Muscle layer of colon (tissue), 2 donors: ENCODE measurements around the gene ADAM15.

Source experiments
- H3K27ac ChIP-seq: one replicate; pipeline ENCODE4 v1.7.0; 2013; ENCODE audit warnings: low read depth, mild to moderate bottlenecking, low read length, moderate library complexity
- H3K27me3 ChIP-seq, 2 donors: one replicate each; pipeline ENCODE4 v1.7.0; 2013; ENCODE audit warnings: low read length in 2 of 2, mild to moderate bottlenecking in 2 of 2; ENCODE audit not compliant: insufficient read depth in 2 of 2, control insufficient read depth in 1 of 2
- H3K36me3 ChIP-seq: one replicate; pipeline ENCODE4 v1.7.0; 2013; ENCODE audit warnings: mild to moderate bottlenecking, low read length; ENCODE audit not compliant: insufficient read depth
- H3K4me1 ChIP-seq: one replicate; pipeline ENCODE4 v1.7.0; 2013; ENCODE audit warnings: mild to moderate bottlenecking, low read length; ENCODE audit not compliant: insufficient read depth
- H3K4me3 ChIP-seq, 2 donors: one replicate each; pipeline ENCODE4 v1.7.0; 2013; ENCODE audit warnings: low read length in 2 of 2, low read depth in 1 of 2, mild to moderate bottlenecking in 1 of 2, moderate library complexity in 1 of 2
- H3K9ac ChIP-seq: one replicate; pipeline ENCODE4 v1.7.0; 2013; ENCODE audit warnings: low read length
- H3K9me3 ChIP-seq: one replicate; pipeline ENCODE4 v1.7.0; 2013; ENCODE audit warnings: mild to moderate bottlenecking, low read length
- donor health status: abdominal sarcoma.
- donor health status: Adenocarcinoma of cecum.

The ADAM15 gene

GRCh38 chr1:155070721-155071569 is 19.8 kb downstream of the ADAM15 start:
- peak overlapping the region; percentile 35 for H3K9ac ChIP-seq
- peaks cover 13% of the 10 kb centered on the region for H3K4me1 ChIP-seq
- H3K9me3 ChIP-seq = no peaks in the 10 kb centered on the region
- H3K27ac ChIP-seq = peak overlapping the region; percentile 28
- no peaks in the 10 kb centered on the region for H3K36me3 ChIP-seq
- peak overlapping the region; percentile 51 to 68 for H3K4me3 ChIP-seq
- no peaks in the 10 kb centered on the region for H3K27me3 ChIP-seq

- peaks cover 13% of the 10 kb centered on the region for H3K4me1 ChIP-seq
- no peaks in the 10 kb centered on the region for H3K27me3 ChIP-seq
- H3K9ac ChIP-seq = no peak overlapping the region
- H3K4me3 ChIP-seq = no peak overlapping the region
- no peaks in the 10 kb centered on the region for H3K36me3 ChIP-seq
- H3K9me3 ChIP-seq = no peaks in the 10 kb centered on the region
- H3K27ac ChIP-seq = no peak overlapping the region
These were observed 20.6 kb downstream of the ADAM15 start for GRCh38 chr1:155071701-155072100.

- H3K27ac ChIP-seq = no peak overlapping the region
- peaks cover 13% of the 10 kb centered on the region for H3K4me1 ChIP-seq
- H3K4me3 ChIP-seq = no peak overlapping the region
- no peaks in the 10 kb centered on the region for H3K36me3 ChIP-seq
- H3K9me3 ChIP-seq = no peaks in the 10 kb centered on the region
- no peak overlapping the region for H3K9ac ChIP-seq
- no peaks in the 10 kb centered on the region for H3K27me3 ChIP-seq
These were observed 21.6 kb downstream of the ADAM15 start for GRCh38 chr1:155072531-155073289.

- H3K4me1 ChIP-seq = peaks cover 13% of the 10 kb centered on the region
- no peak overlapping the region for H3K9ac ChIP-seq
- H3K36me3 ChIP-seq = no peaks in the 10 kb centered on the region
- H3K9me3 ChIP-seq = no peaks in the 10 kb centered on the region
- H3K27me3 ChIP-seq = peaks cover 0 to 4% of the 10 kb centered on the region in 2 donors
- H3K27ac ChIP-seq = no peak overlapping the region
- H3K4me3 ChIP-seq = no peak overlapping the region
These were observed 22.5 kb downstream of the ADAM15 start for GRCh38 chr1:155073377-155074242.

GRCh38 chr1:155075535-155075934 is 24.4 kb downstream of the ADAM15 start:
- H3K4me1 ChIP-seq = peaks cover 25% of the 10 kb centered on the region
- H3K9ac ChIP-seq = no peak overlapping the region
- no peak overlapping the region for H3K27ac ChIP-seq
- H3K9me3 ChIP-seq = no peaks in the 10 kb centered on the region
- H3K36me3 ChIP-seq = no peaks in the 10 kb centered on the region
- peaks cover 14 to 21% of the 10 kb centered on the region in 2 donors for H3K27me3 ChIP-seq
- no peak overlapping the region for H3K4me3 ChIP-seq

GRCh38 chr1:155076371-155076770 is 25.3 kb downstream of the ADAM15 start:
- H3K4me3 ChIP-seq = no peak overlapping the region
- no peaks in the 10 kb centered on the region for H3K36me3 ChIP-seq
- H3K27ac ChIP-seq = no peak overlapping the region
- H3K4me1 ChIP-seq = peaks cover 28% of the 10 kb centered on the region
- H3K9ac ChIP-seq = no peak overlapping the region
- no peaks in the 10 kb centered on the region for H3K9me3 ChIP-seq
- H3K27me3 ChIP-seq = peaks cover 22 to 30% of the 10 kb centered on the region in 2 donors

- Histone ChIP-seq H3K9me3 (no peaks in the 10 kb centered on the region), H3K27ac (no peak overlapping the region), H3K27me3 (peaks cover 31 to 40% of the 10 kb centered on the region in 2 donors)
These were observed 26.2 kb downstream of the ADAM15 start for GRCh38 chr1:155077346-155077745.

GRCh38 chr1:155077758-155078445 is 26.8 kb downstream of the ADAM15 start:
- peaks cover 36 to 45% of the 10 kb centered on the region in 2 donors for H3K27me3 ChIP-seq
- no peak overlapping the region for H3K4me3 ChIP-seq
- H3K36me3 ChIP-seq = no peaks in the 10 kb centered on the region
- no peak overlapping the region for H3K27ac ChIP-seq
- no peaks in the 10 kb centered on the region for H3K9me3 ChIP-seq
- H3K9ac ChIP-seq = no peak overlapping the region
- peaks cover 36% of the 10 kb centered on the region for H3K4me1 ChIP-seq

More at GRCh38 chr1:155077346-155077745, 26.2 kb downstream of the ADAM15 start:
- Histone ChIP-seq H3K4me3 (no peak overlapping the region), H3K4me1 (peaks cover 34% of the 10 kb centered on the region), H3K9ac (no peak overlapping the region), H3K36me3 (no peaks in the 10 kb centered on the region)

- no peaks in the 10 kb centered on the region for H3K9me3 ChIP-seq
- H3K4me3 ChIP-seq = peak within 1 kb of the TSS; percentile 23 to 24
- H3K4me1 ChIP-seq = peaks cover 36% of the 10 kb centered on the region
- H3K27ac ChIP-seq = no peak within 1 kb of the TSS
- no peaks in the 10 kb centered on the region for H3K36me3 ChIP-seq
- no peak within 1 kb of the TSS for H3K9ac ChIP-seq
- peaks cover 43 to 53% of the 10 kb centered on the region in 2 donors for H3K27me3 ChIP-seq
These were observed 27.5 kb downstream of the ADAM15 start, which contains the start of gene EFNA3 for GRCh38 chr1:155078469-155079209. Gene EFNA3, plus strand, starts transcription at chr1:155078837. Its CDS starts 105 bp downstream, at chr1:155078942.

- peaks cover 49 to 58% of the 10 kb centered on the region in 2 donors for H3K27me3 ChIP-seq
These were observed 28.0 kb downstream of the ADAM15 start for GRCh38 chr1:155079210-155079486.

More at GRCh38 chr1:155079210-155079486, 28.0 kb downstream of the ADAM15 start:
- no peak overlapping the region for H3K9ac ChIP-seq
- H3K27ac ChIP-seq = no peak overlapping the region
- no peaks in the 10 kb centered on the region for H3K36me3 ChIP-seq
- peak overlapping the region; percentile 13 to 23 for H3K4me3 ChIP-seq
- peaks cover 39% of the 10 kb centered on the region for H3K4me1 ChIP-seq
- no peaks in the 10 kb centered on the region for H3K9me3 ChIP-seq
